Activated T-cell treated with anti-CD3 and anti-CD28 coated beads, Interleukin-2, amount 50 U/mL, for 24 hours (primary cell): Measurements from ENCODE around the gene ZKSCAN1.

Experiments used
- DNase-seq: peaks from one replicate; pipeline ENCODE4 v3.0.0-alpha.2; 2020
- H3K27ac Mint-ChIP-seq: 2 replicates; pipeline ENCODE4 v1.8.0; 2020; ENCODE audit warnings: mild to moderate bottlenecking, mixed read lengths
- H3K27me3 Mint-ChIP-seq: 2 replicates; pipeline ENCODE4 v1.8.0; 2020; ENCODE audit warnings: mixed read lengths
- H3K36me3 Mint-ChIP-seq: 2 replicates; pipeline ENCODE4 v1.8.0; 2020; ENCODE audit warnings: low read depth, mixed read lengths
- H3K4me1 Mint-ChIP-seq: 2 replicates; pipeline ENCODE4 v1.8.0; 2020; ENCODE audit warnings: low read depth, mixed read lengths
- H3K4me3 Mint-ChIP-seq: 2 replicates; pipeline ENCODE4 v1.8.0; 2020; ENCODE audit warnings: mild to moderate bottlenecking, moderate library complexity, mixed read lengths
- H3K9me3 Mint-ChIP-seq: 2 replicates; pipeline ENCODE4 v1.8.0; 2020; ENCODE audit warnings: mixed read lengths

Gene ZKSCAN1

GRCh38 chr7:100040575-100040974 is 25.2 kb downstream of the ZKSCAN1 start:
- Mint-ChIP-seq H3K27me3 (no peaks in the 10 kb centered on the region), H3K27ac (no peak overlapping the region), H3K9me3 (no peaks in the 10 kb centered on the region), H3K4me1 (peaks cover 21% of the 10 kb centered on the region), H3K4me3 (no peak overlapping the region), H3K36me3 (peaks cover 39% of the 10 kb centered on the region)
- DNase-seq: no peak

GRCh38 chr7:100044718-100045117 is 29.3 kb downstream of the ZKSCAN1 start:
- Mint-ChIP-seq H3K27ac (no peak overlapping the region), H3K36me3 (peaks cover 7% of the 10 kb centered on the region), H3K27me3 (no peaks in the 10 kb centered on the region), H3K4me3 (no peak overlapping the region), H3K9me3 (no peaks in the 10 kb centered on the region), H3K4me1 (peaks cover 29% of the 10 kb centered on the region)
- DNase-seq: no peak

DNA sequence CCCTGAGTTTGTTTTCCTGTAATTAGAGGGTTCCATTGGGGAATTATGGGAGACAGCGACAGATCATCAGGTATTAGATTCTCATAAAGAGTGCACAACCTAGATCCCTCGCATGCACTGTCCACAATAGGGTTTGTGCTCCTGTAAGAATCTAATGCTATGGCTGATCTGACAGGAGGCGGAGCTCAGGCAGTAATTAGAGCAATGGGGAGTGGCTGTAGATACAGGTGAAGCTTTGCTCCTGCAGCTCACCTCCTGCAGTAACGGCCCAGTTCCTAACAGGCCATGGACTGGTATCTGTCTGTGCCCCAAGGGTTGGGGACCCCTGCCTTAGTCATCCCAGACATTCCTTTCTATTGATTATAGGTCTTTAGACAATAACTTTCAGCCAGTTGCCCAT is 33.3 kb downstream of the ZKSCAN1 start:
- Mint-ChIP-seq H3K36me3 (peaks cover 16% of the 10 kb centered on the region), H3K27ac (peak overlapping the region; percentile 96), H3K4me3 (peak overlapping the region; percentile 89), H3K9me3 (no peaks in the 10 kb centered on the region), H3K4me1 (peaks cover 27% of the 10 kb centered on the region), H3K27me3 (no peaks in the 10 kb centered on the region)
- DNase-seq: no peak

- Mint-ChIP-seq H3K27ac (peak within 1 kb of the TSS; percentile 96), H3K9me3 (no peaks in the 10 kb centered on the region)
- DNase-seq: peak; percentile 91
Observed at GRCh38 chr7:100049441-100050291, 34.3 kb downstream of the ZKSCAN1 start, which contains the start of gene ZSCAN21. ZSCAN21 (plus strand) TSS chr7:100049774; CDS start chr7:100057007, 7,233 bp downstream.

DNA sequence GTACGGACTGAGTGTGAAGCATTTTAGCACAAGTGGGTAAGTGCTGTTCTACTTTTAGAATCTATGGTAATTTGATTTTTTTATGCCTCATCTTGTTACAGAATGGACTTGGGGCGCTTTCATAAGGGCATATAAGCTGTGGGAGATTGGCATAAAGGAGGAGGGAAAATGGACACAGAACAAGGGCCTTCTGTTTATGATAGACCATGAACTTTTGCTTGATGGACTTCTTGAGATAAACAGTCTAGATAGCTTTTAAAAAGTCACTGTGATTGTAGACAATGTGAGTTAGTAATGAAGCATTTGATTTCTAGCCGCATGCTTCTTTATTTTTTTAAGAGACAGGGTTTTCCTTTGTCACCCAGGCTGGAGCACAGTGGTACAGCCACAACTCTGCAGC is 36.2 kb downstream of the ZKSCAN1 start:
- H3K36me3 Mint-ChIP-seq: peaks cover 18% of the 10 kb centered on the region
- H3K27me3 Mint-ChIP-seq: no peaks in the 10 kb centered on the region
- H3K9me3 Mint-ChIP-seq: no peaks in the 10 kb centered on the region
- no peak for DNase-seq
- peak overlapping the region; percentile 19 for H3K27ac Mint-ChIP-seq
- peaks cover 25% of the 10 kb centered on the region for H3K4me1 Mint-ChIP-seq
- peak overlapping the region; percentile 60 for H3K4me3 Mint-ChIP-seq

More at GRCh38 chr7:100049441-100050291, 34.3 kb downstream of the ZKSCAN1 start, which contains the start of gene ZSCAN21:
- peaks cover 26% of the 10 kb centered on the region for H3K4me1 Mint-ChIP-seq
- no peaks in the 10 kb centered on the region for H3K27me3 Mint-ChIP-seq
- H3K4me3 Mint-ChIP-seq: peak within 1 kb of the TSS; percentile 89
- peaks cover 16% of the 10 kb centered on the region for H3K36me3 Mint-ChIP-seq

DNA sequence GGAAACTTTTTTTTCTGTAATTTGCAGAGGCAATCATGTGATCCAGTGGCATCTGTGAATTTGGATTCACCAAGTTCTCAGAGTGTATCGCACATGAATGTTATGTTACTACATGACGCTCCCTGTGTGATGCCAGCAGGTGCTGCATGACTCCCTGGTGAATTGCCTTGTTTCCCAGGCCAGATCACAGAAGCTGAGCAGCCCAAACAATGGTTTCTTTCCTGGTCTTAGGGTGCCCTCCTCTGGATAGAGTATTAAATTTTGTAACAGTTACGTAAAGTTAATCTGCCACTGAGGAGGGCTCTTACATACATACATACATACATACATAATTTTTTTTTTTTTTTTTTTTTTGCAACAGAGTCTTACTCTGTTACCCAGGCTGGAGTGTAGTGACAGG is 37.8 kb downstream of the ZKSCAN1 start:
- Mint-ChIP-seq H3K4me1 (peaks cover 25% of the 10 kb centered on the region), H3K36me3 (peaks cover 33% of the 10 kb centered on the region), H3K9me3 (no peaks in the 10 kb centered on the region), H3K27me3 (no peaks in the 10 kb centered on the region), H3K4me3 (no peak overlapping the region), H3K27ac (no peak overlapping the region)
- DNase-seq: no peak

GRCh38 chr7:100057006-100057405 is 41.6 kb downstream of the ZKSCAN1 start:
- Mint-ChIP-seq H3K4me3 (no peak overlapping the region), H3K9me3 (no peaks in the 10 kb centered on the region), H3K27me3 (no peaks in the 10 kb centered on the region), H3K27ac (no peak overlapping the region), H3K36me3 (peaks cover 50% of the 10 kb centered on the region), H3K4me1 (no peaks in the 10 kb centered on the region)
- DNase-seq: no peak

DNA sequence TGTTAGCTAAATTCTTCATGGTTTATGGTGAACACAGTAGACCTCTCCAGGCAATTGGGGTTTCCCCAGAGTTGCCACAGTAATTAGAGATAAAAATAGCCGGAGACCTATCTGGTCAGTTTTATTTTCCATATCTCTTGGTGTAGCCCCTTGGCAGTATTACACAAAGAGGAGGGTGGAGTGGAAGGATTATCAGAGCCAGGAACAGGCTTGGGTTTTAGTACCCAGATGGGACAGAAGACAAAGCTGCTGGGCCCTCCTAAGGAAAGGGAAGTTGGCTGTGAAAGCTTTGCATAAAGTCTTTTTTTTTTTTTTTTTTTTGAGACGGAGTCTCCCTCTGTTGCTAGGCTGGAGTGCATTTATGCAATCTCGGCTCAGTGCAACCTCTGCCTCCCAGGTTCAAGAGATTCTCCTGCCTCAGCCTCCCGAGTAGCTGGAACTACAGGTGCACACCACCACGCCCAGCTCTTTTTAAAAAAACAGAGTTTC is 43.9 kb downstream of the ZKSCAN1 start:
- no peak for DNase-seq
- Mint-ChIP-seq H3K27ac (no peak overlapping the region), H3K4me3 (no peak overlapping the region), H3K27me3 (no peaks in the 10 kb centered on the region), H3K36me3 (peaks cover 63% of the 10 kb centered on the region), H3K4me1 (no peaks in the 10 kb centered on the region), H3K9me3 (no peaks in the 10 kb centered on the region)

DNA sequence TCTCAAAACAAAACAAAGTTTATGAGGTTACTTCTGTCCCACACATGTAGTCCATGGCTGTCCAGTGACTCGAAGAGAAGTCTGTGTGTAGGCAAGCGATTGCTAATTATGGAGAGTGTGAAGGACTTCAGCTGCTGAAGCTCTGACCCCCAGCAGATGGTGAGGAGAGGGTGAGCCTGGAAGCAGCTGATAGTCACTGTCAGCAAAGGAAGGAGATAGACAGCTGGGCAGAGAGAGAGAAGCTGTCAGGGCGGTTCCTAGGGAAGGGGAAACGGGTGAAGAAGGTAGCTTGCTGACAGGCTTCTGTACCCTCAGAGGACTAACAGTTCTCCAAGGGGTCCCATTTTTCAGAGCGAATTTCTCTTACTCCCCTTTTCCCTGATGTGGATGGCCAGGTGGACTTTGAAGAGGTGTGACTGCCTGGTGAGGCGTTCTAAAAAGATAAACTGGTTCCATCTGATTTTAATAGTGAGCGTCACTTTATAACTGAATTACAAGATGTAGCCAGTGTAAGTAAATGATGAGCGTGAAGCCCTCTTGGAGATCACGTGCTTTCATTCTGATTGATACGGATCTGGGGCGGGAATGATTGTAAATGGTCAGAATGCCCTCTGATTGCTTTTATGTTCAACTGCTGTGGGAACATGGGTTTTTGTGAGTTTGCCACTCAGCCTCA is 46.3 kb downstream of the ZKSCAN1 start:
- Mint-ChIP-seq H3K27me3 (no peaks in the 10 kb centered on the region), H3K4me3 (no peak overlapping the region), H3K36me3 (peaks cover 77% of the 10 kb centered on the region), H3K4me1 (no peaks in the 10 kb centered on the region), H3K9me3 (no peaks in the 10 kb centered on the region), H3K27ac (peak overlapping the region; percentile 5)
- DNase-seq: no peak

GRCh38 chr7:100063376-100063775 is 48.0 kb downstream of the ZKSCAN1 start:
- no peak for DNase-seq
- no peaks in the 10 kb centered on the region for H3K27me3 Mint-ChIP-seq
- no peaks in the 10 kb centered on the region for H3K9me3 Mint-ChIP-seq
- no peak overlapping the region for H3K4me3 Mint-ChIP-seq
- H3K4me1 Mint-ChIP-seq: no peaks in the 10 kb centered on the region
- peaks cover 76% of the 10 kb centered on the region for H3K36me3 Mint-ChIP-seq
- no peak overlapping the region for H3K27ac Mint-ChIP-seq

DNA sequence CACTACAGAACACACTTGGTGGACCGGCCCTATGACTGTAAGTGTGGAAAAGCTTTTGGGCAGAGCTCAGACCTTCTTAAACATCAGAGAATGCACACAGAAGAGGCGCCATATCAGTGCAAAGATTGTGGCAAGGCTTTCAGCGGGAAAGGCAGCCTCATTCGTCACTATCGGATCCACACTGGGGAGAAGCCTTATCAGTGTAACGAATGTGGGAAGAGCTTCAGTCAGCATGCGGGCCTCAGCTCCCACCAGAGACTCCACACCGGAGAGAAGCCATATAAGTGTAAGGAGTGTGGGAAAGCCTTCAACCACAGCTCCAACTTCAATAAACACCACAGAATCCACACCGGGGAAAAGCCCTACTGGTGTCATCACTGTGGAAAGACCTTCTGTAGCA is 48.8 kb downstream of the ZKSCAN1 start:
- DNase-seq: no peak
- H3K36me3 Mint-ChIP-seq: peaks cover 72% of the 10 kb centered on the region
- no peak overlapping the region for H3K4me3 Mint-ChIP-seq
- no peaks in the 10 kb centered on the region for H3K4me1 Mint-ChIP-seq
- H3K27ac Mint-ChIP-seq: no peak overlapping the region
- no peaks in the 10 kb centered on the region for H3K9me3 Mint-ChIP-seq
- H3K27me3 Mint-ChIP-seq: no peaks in the 10 kb centered on the region

GRCh38 chr7:100065452-100066186 is 50.2 kb downstream of the ZKSCAN1 start:
- no peak overlapping the region for H3K27ac Mint-ChIP-seq
- H3K36me3 Mint-ChIP-seq: peaks cover 79% of the 10 kb centered on the region
- peaks cover 7% of the 10 kb centered on the region for H3K9me3 Mint-ChIP-seq
- no peaks in the 10 kb centered on the region for H3K27me3 Mint-ChIP-seq
- no peaks in the 10 kb centered on the region for H3K4me1 Mint-ChIP-seq
- H3K4me3 Mint-ChIP-seq: no peak overlapping the region
- DNase-seq: no peak

GRCh38 chr7:100066953-100067352 is 51.6 kb downstream of the ZKSCAN1 start:
- peaks cover 80% of the 10 kb centered on the region for H3K36me3 Mint-ChIP-seq
- H3K4me3 Mint-ChIP-seq: no peak overlapping the region
- no peaks in the 10 kb centered on the region for H3K4me1 Mint-ChIP-seq
- H3K27ac Mint-ChIP-seq: peak overlapping the region; percentile 9
- peaks cover 20% of the 10 kb centered on the region for H3K9me3 Mint-ChIP-seq
- no peaks in the 10 kb centered on the region for H3K27me3 Mint-ChIP-seq
- DNase-seq: no peak

GRCh38 chr7:100069991-100070390 is 54.6 kb downstream of the ZKSCAN1 start:
- no peak overlapping the region for H3K4me3 Mint-ChIP-seq
- H3K4me1 Mint-ChIP-seq: no peaks in the 10 kb centered on the region
- no peak for DNase-seq
- peaks cover 87% of the 10 kb centered on the region for H3K36me3 Mint-ChIP-seq
- H3K27ac Mint-ChIP-seq: no peak overlapping the region
- no peaks in the 10 kb centered on the region for H3K27me3 Mint-ChIP-seq
- H3K9me3 Mint-ChIP-seq: peaks cover 30% of the 10 kb centered on the region
